AG04450 (cell line): Measurements from ENCODE around the gene TBX10. TPM values are rescaled to one million over a fixed set of nuclear protein-coding genes. Genes with fewer than 3 reads are reported as not detected.
"Not testable (repeated sequence)": the region's sequence is repeated elsewhere in the genome, so short reads cannot be mapped to it uniquely, and the experiment has no call there.

Experiments used
- CTCF ChIA-PET: fragments of 300-600, 350-600 bp; formaldehyde crosslinking; extraction: SDS; loops from one replicate; lab custom pipeline; 2022; ENCODE audit warnings: antibody characterized with exemption, inconsistent platforms; lab: Charles Lee
- POLR2A ChIA-PET: fragments of 350-600 bp; formaldehyde crosslinking; extraction: SDS; loops from one replicate; lab custom pipeline; 2021; ENCODE audit warnings: antibody characterized with exemption, inconsistent platforms; lab: Yijun Ruan, JAX
- DNase-seq: peaks from one replicate; pipeline ENCODE4 v3.0.0-alpha.2; 2011; ENCODE audit warnings: low read depth, low spot score
- H3K27ac ChIP-seq: one replicate; pipeline ENCODE4 v1.5.1; 2012; ENCODE audit warnings: low read depth, low read length, control low read depth
- H3K27me3 ChIP-seq: one replicate; pipeline ENCODE4 v1.6.0; 2012; ENCODE audit warnings: low read length; ENCODE audit not compliant: control insufficient read depth, insufficient read depth
- H3K4me3 ChIP-seq: 2 replicates; pipeline ENCODE4 v1.5.1; 2011; ENCODE audit warnings: mild to moderate bottlenecking, low read depth, low read length, control low read depth
- H3K9me3 ChIP-seq: 2 replicates; pipeline ENCODE4 v1.5.1; 2012; ENCODE audit warnings: low read length; ENCODE audit not compliant: control insufficient read depth, insufficient read depth
- CTCF ChIP-seq: IDR thresholded peaks from 2 replicates; pipeline ENCODE4 v1.5.1; 2011; ENCODE audit warnings: low read depth, low read length, control low read depth, inconsistent platforms
- polyA plus RNA-seq: library from polyadenylated mRNA; depleted of rRNA; stranded (reverse); fragments of >200 nt; gene quantifications from 2 replicates; pipeline ENCODE4 v1.2.3, GENCODE V29; 2011

The TBX10 gene
- polyA plus RNA-seq, 1 experiment, result not detected

- TF ChIP-seq CTCF, result peak; percentile 44
- CTCF ChIA-PET, result interaction anchor here (1.6 to 1.8 kb wide), 2 partner anchors 8 to 22 kb away, joined by 6 to 7 read pairs; no protein-coding TSS in a partner anchor
Observed at GRCh38 chr11:67606492-67607295, 32.9 kb downstream of the TBX10 start, which contains the start of gene NDUFV1. Gene NDUFV1, plus strand, starts transcription at chr11:67606936. Its CDS starts 69 bp downstream, at chr11:67607005.

GRCh38 chr11:67606093-67606491 is 33.5 kb downstream of the TBX10 start:
- ChIA-PET CTCF (interaction anchor here (1.6 to 1.8 kb wide), 2 partner anchors 8 to 23 kb away, joined by 6 to 7 read pairs; no protein-coding TSS in a partner anchor), POLR2A (interaction anchor here (0.6 to 1.0 kb wide), 2 partner anchors 22 to 47 kb away, joined by 5 to 12 read pairs; partner anchors contain the start of gene GSTP1)
- Histone ChIP-seq H3K4me3 (peak overlapping the region; percentile 70), H3K27me3 (peaks cover 7% of the 10 kb centered on the region), H3K9me3 (peaks cover 4% of the 10 kb centered on the region), H3K27ac (no peak overlapping the region)
- DNase-seq, result no peak
- no peak for TF ChIP-seq CTCF

More at GRCh38 chr11:67606492-67607295, 32.9 kb downstream of the TBX10 start, which contains the start of gene NDUFV1:
- POLR2A ChIA-PET, result interaction anchor here (1.0 kb wide), 1 partner anchor 23 kb away, joined by 12 read pairs; the partner anchor contains the start of gene GSTP1
- Histone ChIP-seq H3K9me3 (peaks cover 4% of the 10 kb centered on the region), H3K4me3 (peak within 1 kb of the TSS; percentile 70), H3K27me3 (peaks cover 5% of the 10 kb centered on the region), H3K27ac (peak within 1 kb of the TSS; percentile 31)
- DNase-seq, result peak; percentile 65

- no peak overlapping the region for H3K4me3 ChIP-seq
- no peak for DNase-seq
- CTCF ChIA-PET, result interaction anchor here (1.6 to 1.8 kb wide), 2 partner anchors 9 to 24 kb away, joined by 6 to 7 read pairs; no protein-coding TSS in a partner anchor
- H3K27me3 ChIP-seq, result peaks cover 12% of the 10 kb centered on the region
- POLR2A ChIA-PET, result interaction anchor here (0.6 to 1.0 kb wide), 2 partner anchors 21 to 47 kb away, joined by 5 to 12 read pairs; partner anchors contain the start of gene GSTP1
- no peak overlapping the region for H3K27ac ChIP-seq
- H3K9me3 ChIP-seq, result peaks cover 4% of the 10 kb centered on the region
- no peak for TF ChIP-seq CTCF
Observed at GRCh38 chr11:67605231-67606011, 34.1 kb downstream of the TBX10 start.

DNA sequence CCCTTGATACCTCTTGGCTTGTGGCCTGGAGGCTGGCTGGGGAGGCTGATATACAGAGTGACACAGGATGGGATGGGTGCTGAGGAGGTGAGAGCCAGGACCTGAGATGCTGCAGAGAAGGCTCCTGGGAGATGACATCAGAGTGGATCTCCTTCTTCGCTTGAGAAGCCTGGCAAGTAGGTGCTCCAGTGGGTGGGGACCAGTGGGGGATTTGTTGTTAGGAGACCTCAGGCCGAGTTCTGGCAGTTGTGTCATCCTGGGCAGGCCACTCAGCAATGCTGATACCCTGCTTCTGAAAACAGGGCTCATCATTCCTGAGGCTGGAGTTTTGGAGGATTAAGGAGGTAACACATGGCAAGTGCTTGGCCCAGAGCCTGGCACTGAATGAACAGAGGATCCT is 34.7 kb downstream of the TBX10 start:
- Histone ChIP-seq H3K4me3 (no peak overlapping the region), H3K27me3 (peaks cover 17% of the 10 kb centered on the region), H3K9me3 (peaks cover 4% of the 10 kb centered on the region), H3K27ac (no peak overlapping the region)
- no peak for TF ChIP-seq CTCF
- ChIA-PET CTCF (interaction anchor here (0.7 to 1.8 kb wide), 3 partner anchors 9 to 24 kb away, joined by 4 to 7 read pairs (median 6); no protein-coding TSS in a partner anchor), POLR2A (no interaction called here)
- DNase-seq, result no peak

- CTCF ChIA-PET, result interaction anchor here (0.7 kb wide), 1 partner anchor 10 kb away, joined by 4 read pairs; no protein-coding TSS in a partner anchor
- peaks cover 17% of the 10 kb centered on the region for H3K27me3 ChIP-seq
- DNase-seq, H3K9me3 ChIP-seq, H3K4me3 ChIP-seq, H3K27ac ChIP-seq, POLR2A ChIA-PET: not testable (repeated sequence)
Observed at GRCh38 chr11:67604119-67604518, 35.4 kb downstream of the TBX10 start.
